Measurements from ENCODE around the gene ZNF3.

The ZNF3 gene

GRCh38 chr7:100098913-100099312 lies 17.4 kb upstream of the ZNF3 start:
- no peak for DNase-seq (ENCODE audit: low read depth in 1 of 2, low spot score in 1 of 2)
- Histone ChIP-seq H3K4me3 (replicated peaks; ENCODE audit: insufficient read depth, low read length) (no peak overlapping the region), H3K27ac (replicated peaks) (no peak overlapping the region), H3K27me3 (ENCODE audit: insufficient read depth, poor library complexity, severe bottlenecking) (no peaks in the 10 kb centered on the region)
- TF ChIP-seq REST (IDR thresholded peaks at IDR 0.05; ENCODE audit: insufficient replicate concordance, low read depth) (no peak), CTCF (IDR thresholded peaks at IDR 0.05; ENCODE audit: insufficient read depth, low read length) (no peak), SPI1 (IDR thresholded peaks at IDR 0.05; ENCODE audit: borderline replicate concordance, low read depth) (no peak), POLR2AphosphoS5 (IDR thresholded peaks at IDR 0.05; ENCODE audit: low read depth) (no peak), GABPA (IDR thresholded peaks at IDR 0.05; ENCODE audit: low read depth) (no peak)

GRCh38 chr7:100095704-100096103 lies 14.2 kb upstream of the ZNF3 start:
- Histone ChIP-seq H3K27ac (replicated peaks) (no peak overlapping the region), H3K27me3 (ENCODE audit: insufficient read depth, poor library complexity, severe bottlenecking) (no peaks in the 10 kb centered on the region), H3K4me3 (replicated peaks; ENCODE audit: insufficient read depth, low read length) (no peak overlapping the region)
- DNase-seq (ENCODE audit: low read depth in 1 of 2, low spot score in 1 of 2): no peak
- TF ChIP-seq POLR2AphosphoS5 (IDR thresholded peaks at IDR 0.05; ENCODE audit: low read depth) (no peak), GABPA (IDR thresholded peaks at IDR 0.05; ENCODE audit: low read depth) (no peak)

- Histone ChIP-seq H3K4me3 (replicated peaks; ENCODE audit: insufficient read depth, low read length) (no peak overlapping the region), H3K27ac (replicated peaks) (no peak overlapping the region), H3K27me3 (ENCODE audit: insufficient read depth, poor library complexity, severe bottlenecking) (no peaks in the 10 kb centered on the region)
- peak in 1 of 2 experiments; percentile 40 for DNase-seq (ENCODE audit: low read depth in 1 of 2, low spot score in 1 of 2)
- no peak for TF ChIP-seq SPI1 (IDR thresholded peaks at IDR 0.05; ENCODE audit: borderline replicate concordance, low read depth)
- peak; percentile 69 for TF ChIP-seq POLR2AphosphoS5 (IDR thresholded peaks at IDR 0.05; ENCODE audit: low read depth)
- TF ChIP-seq CTCF (IDR thresholded peaks at IDR 0.05; ENCODE audit: insufficient read depth, low read length): no peak
These were observed 13.8 kb upstream of the ZNF3 start for GRCh38 chr7:100095289-100095688.

- TF ChIP-seq GABPA (IDR thresholded peaks at IDR 0.05; ENCODE audit: low read depth) (no peak), SPI1 (IDR thresholded peaks at IDR 0.05; ENCODE audit: borderline replicate concordance, low read depth) (no peak), POLR2AphosphoS5 (IDR thresholded peaks at IDR 0.05; ENCODE audit: low read depth) (no peak; the same call in 1 of the 2 replicates), CTCF (IDR thresholded peaks at IDR 0.05; ENCODE audit: insufficient read depth, low read length) (no peak), REST (IDR thresholded peaks at IDR 0.05; ENCODE audit: insufficient replicate concordance, low read depth) (no peak)
- DNase-seq (ENCODE audit: low read depth in 1 of 2, low spot score in 1 of 2): peak in 1 of 2 experiments; percentile 43
These were observed 12.5 kb upstream of the ZNF3 start for GRCh38 chr7:100093925-100094486.

More at GRCh38 chr7:100093925-100094486, 12.5 kb upstream of the ZNF3 start:
- Histone ChIP-seq H3K27ac (replicated peaks) (no peak overlapping the region), H3K27me3 (ENCODE audit: insufficient read depth, poor library complexity, severe bottlenecking) (no peaks in the 10 kb centered on the region), H3K4me3 (replicated peaks; ENCODE audit: insufficient read depth, low read length) (no peak overlapping the region)
